ENCODE measurements around the gene ITFG1.
"Not testable (repeated sequence)": the region's sequence is repeated elsewhere in the genome, so short reads cannot be mapped to it uniquely, and the experiment has no call there.

ITFG1 gene

DNA sequence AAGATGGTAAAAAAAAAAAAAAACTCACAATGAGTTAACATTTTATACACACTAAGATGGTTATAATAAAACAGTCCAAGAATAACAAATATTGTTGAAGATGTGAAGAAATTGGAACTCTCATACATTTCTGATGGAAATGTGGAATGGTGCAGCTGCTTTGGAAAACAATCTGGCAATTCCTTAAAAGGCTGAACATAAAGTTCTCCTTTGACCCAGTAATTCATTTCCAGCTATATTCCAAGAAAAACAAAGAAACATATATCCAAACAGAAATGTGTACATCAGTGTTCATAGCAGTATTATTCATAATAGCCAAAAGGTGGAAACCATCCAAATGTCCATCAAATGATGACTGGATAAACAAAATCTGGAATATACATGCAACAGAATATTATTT, 219.8 kb downstream of the ITFG1 start:
- no peaks in the 10 kb centered on the region for H3K36me3 ChIP-seq (ENCODE audit: control insufficient read depth, insufficient read depth, low read length)

DNA sequence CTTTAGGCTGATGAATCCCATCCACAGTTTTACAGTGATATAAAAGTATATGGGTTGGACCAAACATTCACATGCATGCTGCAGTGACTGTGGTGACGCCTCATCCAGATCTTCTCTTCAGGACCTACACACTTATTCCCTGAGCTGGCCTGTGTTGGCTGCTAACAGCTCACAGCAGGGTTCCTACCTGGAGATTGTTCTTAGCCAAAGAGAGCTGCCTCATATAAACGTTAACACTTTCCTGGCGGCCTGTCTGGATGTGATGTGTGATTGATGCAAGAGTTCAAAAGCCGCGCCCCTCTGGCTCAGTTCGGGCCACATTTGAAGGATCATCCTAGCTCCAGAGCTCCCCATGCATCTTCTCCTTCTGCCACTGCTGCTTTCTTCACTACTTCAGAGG, 224.1 kb downstream of the ITFG1 start:
- H3K36me3 ChIP-seq (ENCODE audit: control insufficient read depth, insufficient read depth, low read length) = no peaks in the 10 kb centered on the region
- H3K27ac ChIP-seq (ENCODE audit: low read depth, low read length, severe bottlenecking) = no peak overlapping the region
- no peaks in the 10 kb centered on the region for H3K9me3 ChIP-seq (ENCODE audit: control insufficient read depth, low read length)
- WGBS, 2 experiments (ENCODE audit: insufficient coverage in 2 of 2) = 91 to 100% methylated on average over 1 to 4 of the region's 6 CpGs
- no peak overlapping the region for H3K4me3 ChIP-seq (ENCODE audit: extremely low read depth, insufficient read depth, low read length, poor library complexity, severe bottlenecking)
- no peaks in the 10 kb centered on the region for H3K4me1 ChIP-seq (ENCODE audit: control insufficient read depth, insufficient read depth, low read length, poor library complexity, severe bottlenecking)

More for the DNA sequence above, 219.8 kb downstream of the ITFG1 start:
- H3K4me3 ChIP-seq (ENCODE audit: extremely low read depth, insufficient read depth, low read length, poor library complexity, severe bottlenecking) = no peak overlapping the region
- no peaks in the 10 kb centered on the region for H3K9me3 ChIP-seq (ENCODE audit: control insufficient read depth, low read length)
- H3K4me1 ChIP-seq (ENCODE audit: control insufficient read depth, insufficient read depth, low read length, poor library complexity, severe bottlenecking) = no peaks in the 10 kb centered on the region
- H3K27ac ChIP-seq (ENCODE audit: low read depth, low read length, severe bottlenecking) = no peak overlapping the region

DNA sequence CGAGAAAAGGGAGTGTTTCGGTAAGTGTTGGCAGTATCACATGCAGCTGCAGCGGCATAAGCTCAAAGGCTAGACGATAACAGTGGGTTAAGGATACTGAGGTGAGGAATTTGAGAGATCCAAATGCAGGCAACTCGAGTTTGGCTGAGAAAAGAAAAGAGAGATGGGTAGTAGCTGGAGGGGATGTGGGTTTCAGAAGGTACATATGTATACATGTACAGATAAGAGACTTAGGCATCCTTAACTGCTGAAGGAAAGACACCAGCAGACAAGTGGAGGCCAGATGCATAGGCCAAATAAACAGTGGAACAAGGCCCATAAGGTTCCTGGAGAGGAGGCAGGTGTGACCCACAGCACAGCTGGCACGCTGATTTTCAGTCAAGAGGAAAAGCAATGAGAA, 230.6 kb downstream of the ITFG1 start:
- no peak overlapping the region for H3K27ac ChIP-seq (ENCODE audit: low read depth, low read length, severe bottlenecking)
- WGBS, 2 experiments (ENCODE audit: insufficient coverage in 2 of 2) = 86 to 93% methylated on average over 5 to 6 of the region's 6 CpGs
- no peaks in the 10 kb centered on the region for H3K9me3 ChIP-seq (ENCODE audit: control insufficient read depth, low read length)

DNA sequence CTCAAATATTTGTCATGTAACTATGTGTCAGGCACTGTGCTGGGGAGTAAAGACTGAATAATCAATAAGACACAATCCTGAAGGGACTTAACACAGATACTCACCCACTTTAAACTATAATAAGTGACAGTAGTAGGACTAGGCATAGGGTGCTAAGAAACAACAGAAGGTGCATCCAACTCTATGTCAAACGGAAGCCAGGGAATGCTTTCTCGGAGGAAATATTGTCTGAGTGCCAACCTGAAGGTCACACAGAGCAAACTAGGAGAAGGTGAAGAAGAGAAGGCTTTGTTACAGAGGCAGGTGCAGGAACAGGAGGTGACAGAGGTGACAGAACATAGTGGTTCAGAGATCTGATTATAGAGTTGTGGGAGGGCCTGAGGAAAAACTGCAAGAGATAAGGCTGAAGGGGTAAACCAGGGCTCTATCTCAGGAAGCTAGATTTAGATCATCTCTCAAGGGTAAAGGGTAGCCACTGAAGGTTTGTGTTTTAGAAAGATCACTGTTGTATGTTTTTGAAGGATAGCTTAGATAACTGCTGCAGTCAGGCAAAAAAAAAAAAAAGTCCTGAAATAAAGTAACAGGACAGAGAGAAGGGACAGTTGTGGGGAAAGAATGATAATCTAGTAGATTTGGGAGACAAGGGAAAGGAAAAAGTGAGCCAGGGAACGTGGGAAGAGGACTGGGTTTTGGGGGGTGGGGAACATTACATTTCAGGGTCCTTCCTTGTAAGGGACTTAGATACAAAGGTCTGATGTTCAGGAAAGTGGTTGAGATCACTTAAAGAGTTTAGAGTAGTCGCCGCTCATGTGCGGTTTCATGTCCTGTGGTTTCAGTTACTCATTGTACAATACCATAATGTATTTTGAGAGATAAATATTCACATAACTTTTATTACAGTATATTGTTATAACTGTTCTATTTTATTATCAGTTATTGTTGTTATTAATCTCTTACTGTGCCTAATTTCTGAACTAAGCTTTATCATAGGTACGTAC, 231.5 kb downstream of the ITFG1 start:
- Histone ChIP-seq H3K27ac (ENCODE audit: low read depth, low read length, severe bottlenecking) (no peak overlapping the region), H3K4me3 (ENCODE audit: extremely low read depth, insufficient read depth, low read length, poor library complexity, severe bottlenecking) (no peak overlapping the region), H3K9me3 (ENCODE audit: control insufficient read depth, low read length) (no peaks in the 10 kb centered on the region), H3K36me3 (ENCODE audit: control insufficient read depth, insufficient read depth, low read length) (no peaks in the 10 kb centered on the region), H3K4me1 (ENCODE audit: control insufficient read depth, insufficient read depth, low read length, poor library complexity, severe bottlenecking) (no peaks in the 10 kb centered on the region)
- WGBS, 2 experiments (ENCODE audit: insufficient coverage in 2 of 2) = 83 to 100% methylated on average over 3 of the region's 7 CpGs

More for the DNA sequence above, 230.6 kb downstream of the ITFG1 start:
- Histone ChIP-seq H3K36me3 (ENCODE audit: control insufficient read depth, insufficient read depth, low read length) (no peaks in the 10 kb centered on the region), H3K4me1 (ENCODE audit: control insufficient read depth, insufficient read depth, low read length, poor library complexity, severe bottlenecking) (no peaks in the 10 kb centered on the region), H3K4me3 (ENCODE audit: extremely low read depth, insufficient read depth, low read length, poor library complexity, severe bottlenecking) (no peak overlapping the region)

DNA sequence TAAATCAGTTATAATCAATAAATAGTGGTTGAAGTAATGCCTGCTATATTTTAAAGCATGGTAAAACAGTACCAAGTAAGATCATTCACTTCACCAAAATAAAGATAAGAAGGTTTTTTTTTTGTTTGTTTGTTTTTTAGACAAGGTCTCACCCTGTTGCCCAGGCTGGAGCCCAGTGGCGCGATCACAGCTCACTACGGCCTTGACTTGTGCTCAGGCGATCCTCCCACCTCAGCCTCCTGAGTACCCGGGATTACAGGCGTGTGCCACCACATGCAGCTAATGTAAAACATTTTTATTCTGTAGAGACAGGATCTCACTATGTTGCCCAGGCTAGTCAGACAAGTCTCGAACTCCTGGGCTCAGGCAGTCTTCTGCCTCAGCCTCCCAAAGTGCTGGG, 232.6 kb downstream of the ITFG1 start:
- 96% methylated on average over 6 to 7 of the region's 7 CpGs for WGBS, 2 experiments (ENCODE audit: insufficient coverage in 2 of 2)
- no peak overlapping the region for H3K4me3 ChIP-seq (ENCODE audit: extremely low read depth, insufficient read depth, low read length, poor library complexity, severe bottlenecking)
- H3K36me3 ChIP-seq (ENCODE audit: control insufficient read depth, insufficient read depth, low read length) = no peaks in the 10 kb centered on the region
- no peaks in the 10 kb centered on the region for H3K4me1 ChIP-seq (ENCODE audit: control insufficient read depth, insufficient read depth, low read length, poor library complexity, severe bottlenecking)
- H3K27ac ChIP-seq (ENCODE audit: low read depth, low read length, severe bottlenecking) = no peak overlapping the region
- H3K9me3 ChIP-seq (ENCODE audit: control insufficient read depth, low read length) = no peaks in the 10 kb centered on the region

DNA sequence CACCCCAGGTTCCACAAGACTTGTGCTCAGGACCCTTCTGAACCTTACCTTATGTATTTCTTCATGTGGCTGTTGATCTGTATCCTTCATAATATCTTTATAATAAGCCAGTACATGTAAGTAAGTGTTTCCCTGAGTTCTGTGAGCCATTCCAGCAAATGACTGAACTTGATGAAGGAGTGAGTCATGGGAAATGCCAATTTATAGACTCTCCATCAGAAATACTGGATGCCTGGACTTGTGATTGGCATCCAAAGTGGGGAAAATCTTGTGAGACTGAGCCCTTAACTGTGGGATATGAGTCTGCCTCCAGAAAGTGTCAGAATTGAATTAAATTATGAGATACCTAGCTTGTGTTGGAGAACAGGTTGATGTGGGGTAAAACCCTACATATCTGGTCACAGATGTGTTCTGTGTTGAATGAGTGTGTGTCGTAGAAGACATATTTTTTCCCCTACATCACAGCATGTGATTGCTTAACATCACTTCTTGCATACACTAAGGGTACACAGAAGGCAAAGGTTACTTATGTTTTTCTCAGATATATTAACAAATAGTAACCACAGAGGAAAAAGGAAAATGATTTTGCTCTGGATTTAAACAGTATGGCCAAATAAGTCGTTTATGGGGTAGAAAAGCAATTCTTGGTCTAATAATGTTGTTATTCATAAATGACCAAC, 247.0 kb downstream of the ITFG1 start:
- Histone ChIP-seq H3K4me1 (ENCODE audit: control insufficient read depth, insufficient read depth, low read length, poor library complexity, severe bottlenecking) (no peaks in the 10 kb centered on the region), H3K4me3 (ENCODE audit: extremely low read depth, insufficient read depth, low read length, poor library complexity, severe bottlenecking) (no peak overlapping the region), H3K27ac (ENCODE audit: low read depth, low read length, severe bottlenecking) (no peak overlapping the region), H3K9me3 (ENCODE audit: control insufficient read depth, low read length) (no peaks in the 10 kb centered on the region), H3K36me3 (ENCODE audit: control insufficient read depth, insufficient read depth, low read length) (peaks cover 17% of the 10 kb centered on the region)
- no CpG with 5 or more reads among the region's 2 CpGs for WGBS, 2 experiments (ENCODE audit: insufficient coverage in 2 of 2)

DNA sequence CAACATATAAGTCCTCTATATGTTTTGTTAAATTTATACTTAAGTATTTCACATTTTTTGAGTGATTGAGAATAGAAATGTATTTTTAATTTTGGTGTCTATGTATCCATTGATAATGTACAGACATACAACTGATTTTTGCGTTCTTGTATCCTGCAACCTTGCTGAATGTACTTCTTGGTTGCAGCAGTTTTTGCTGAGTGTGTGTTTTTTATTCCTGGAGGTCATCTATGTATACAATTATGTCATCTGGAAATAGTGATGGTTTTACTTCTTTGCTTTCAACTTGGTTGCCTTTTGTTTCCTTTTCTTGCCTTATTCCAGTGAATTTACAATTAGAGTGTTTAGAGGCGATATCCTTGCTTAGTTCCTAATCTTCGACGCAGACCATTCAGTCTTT, 249.6 kb downstream of the ITFG1 start:
- WGBS, 2 experiments (ENCODE audit: insufficient coverage in 2 of 2) = 94% methylated on average over 3 of the region's 4 CpGs; no CpG with 5 or more reads in 1 of the 2 experiments
- Histone ChIP-seq H3K36me3 (ENCODE audit: control insufficient read depth, insufficient read depth, low read length) (peaks cover 3% of the 10 kb centered on the region), H3K4me3 (ENCODE audit: extremely low read depth, insufficient read depth, low read length, poor library complexity, severe bottlenecking) (no peak overlapping the region), H3K9me3 (ENCODE audit: control insufficient read depth, low read length) (no peaks in the 10 kb centered on the region), H3K27ac (ENCODE audit: low read depth, low read length, severe bottlenecking) (no peak overlapping the region), H3K4me1 (ENCODE audit: control insufficient read depth, insufficient read depth, low read length, poor library complexity, severe bottlenecking) (no peaks in the 10 kb centered on the region)

DNA sequence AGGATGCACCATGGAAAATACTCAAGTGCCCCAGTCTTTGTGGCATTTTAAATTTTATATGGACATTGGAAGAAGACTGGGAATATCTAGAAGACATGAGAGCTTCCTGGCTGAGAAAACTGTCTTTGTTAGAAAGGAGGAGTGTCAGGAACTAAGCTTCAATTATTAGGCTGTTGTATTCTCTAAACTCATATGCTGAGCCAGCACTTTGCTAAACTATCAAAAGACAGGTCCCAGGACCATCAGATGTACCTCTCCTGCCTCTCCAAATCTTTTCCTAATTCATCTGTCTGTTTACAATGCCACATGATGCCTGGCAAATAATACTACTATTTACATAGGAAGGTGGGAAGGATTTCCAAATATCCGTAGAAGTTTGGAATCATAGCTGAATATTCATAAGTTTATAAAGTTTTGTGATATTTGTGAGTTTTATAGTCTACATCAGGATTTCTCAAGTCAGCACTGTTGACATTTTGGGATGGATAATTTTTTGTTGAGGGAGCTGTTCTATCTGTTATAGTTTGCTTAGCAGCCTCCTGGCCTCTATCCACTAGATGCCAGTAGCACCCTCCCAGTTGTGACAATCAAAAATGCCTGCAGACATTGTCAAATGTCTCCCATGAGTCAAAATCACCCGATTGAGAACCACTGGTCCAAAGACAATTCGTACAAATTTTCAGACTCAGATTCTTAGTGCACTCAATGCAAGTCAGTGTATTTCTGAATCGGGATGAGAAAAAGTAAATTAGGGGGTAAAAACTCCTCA, 255.9 kb downstream of the ITFG1 start:
- WGBS, 2 experiments (ENCODE audit: insufficient coverage in 2 of 2) = 80 to 94% methylated on average over 2 to 3 of the region's 4 CpGs

DNA sequence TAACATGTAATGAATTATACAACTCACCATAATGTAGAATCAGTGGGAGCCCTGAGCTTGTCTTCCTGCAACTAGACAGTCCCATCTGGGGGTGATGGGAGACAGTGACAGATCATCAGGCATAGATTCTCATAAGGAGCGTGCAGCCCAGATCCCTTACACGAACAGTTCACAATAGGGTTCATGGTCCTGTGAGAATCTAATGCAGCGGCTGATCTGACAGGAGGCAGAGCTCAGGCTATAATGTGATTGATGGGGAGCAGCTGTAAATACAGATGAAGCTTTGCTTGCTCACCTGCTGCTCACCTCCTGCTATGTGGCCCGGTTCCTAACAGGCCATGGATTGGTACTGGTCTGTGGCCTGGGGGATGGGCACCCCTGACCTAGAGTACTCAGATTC, 257.4 kb downstream of the ITFG1 start:
- H3K36me3 ChIP-seq (ENCODE audit: control insufficient read depth, insufficient read depth, low read length); H3K4me3 ChIP-seq (ENCODE audit: extremely low read depth, insufficient read depth, low read length, poor library complexity, severe bottlenecking); H3K27ac ChIP-seq (ENCODE audit: low read depth, low read length, severe bottlenecking); H3K9me3 ChIP-seq (ENCODE audit: control insufficient read depth, low read length); H3K4me1 ChIP-seq (ENCODE audit: control insufficient read depth, insufficient read depth, low read length, poor library complexity, severe bottlenecking): not testable (repeated sequence)
- 75 to 89% methylated on average over 3 to 4 of the region's 4 CpGs for WGBS, 2 experiments (ENCODE audit: insufficient coverage in 2 of 2)

More for the DNA sequence above, 255.9 kb downstream of the ITFG1 start:
- Histone ChIP-seq H3K4me3 (ENCODE audit: extremely low read depth, insufficient read depth, low read length, poor library complexity, severe bottlenecking) (no peak overlapping the region), H3K27ac (ENCODE audit: low read depth, low read length, severe bottlenecking) (no peak overlapping the region), H3K4me1 (ENCODE audit: control insufficient read depth, insufficient read depth, low read length, poor library complexity, severe bottlenecking) (no peaks in the 10 kb centered on the region), H3K9me3 (ENCODE audit: control insufficient read depth, low read length) (no peaks in the 10 kb centered on the region), H3K36me3 (ENCODE audit: control insufficient read depth, insufficient read depth, low read length) (no peaks in the 10 kb centered on the region)

DNA sequence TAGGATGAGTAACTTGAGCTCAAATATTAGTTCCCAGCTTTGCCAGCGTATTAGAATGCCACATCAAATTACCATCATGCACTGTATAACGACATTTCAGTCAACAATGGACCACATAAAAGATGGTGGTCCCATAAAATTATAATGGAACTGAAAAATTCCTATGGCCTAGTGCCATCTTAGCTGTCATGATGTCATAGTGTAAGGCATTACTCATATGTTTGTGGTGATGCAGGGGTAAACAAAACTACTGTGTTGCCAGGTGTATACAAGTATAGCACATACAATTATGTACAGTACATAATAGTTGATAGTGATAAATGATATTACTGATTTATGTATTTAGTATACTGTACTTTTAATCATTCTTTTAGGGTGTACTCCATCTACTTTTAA, 262.7 kb downstream of the ITFG1 start:
- no peak overlapping the region for H3K27ac ChIP-seq (ENCODE audit: low read depth, low read length, severe bottlenecking)
- no peaks in the 10 kb centered on the region for H3K9me3 ChIP-seq (ENCODE audit: control insufficient read depth, low read length)
- H3K4me1 ChIP-seq (ENCODE audit: control insufficient read depth, insufficient read depth, low read length, poor library complexity, severe bottlenecking) = no peaks in the 10 kb centered on the region
- WGBS, 2 experiments (ENCODE audit: insufficient coverage in 2 of 2) = no CpG with 5 or more reads among the region's 2 CpGs
- H3K36me3 ChIP-seq (ENCODE audit: control insufficient read depth, insufficient read depth, low read length) = no peaks in the 10 kb centered on the region
- no peak overlapping the region for H3K4me3 ChIP-seq (ENCODE audit: extremely low read depth, insufficient read depth, low read length, poor library complexity, severe bottlenecking)
